ENCODE data around the gene ANKRD34B.

Gene ANKRD34B

GRCh38 chr5:80569086-80569960 lies 757 bp downstream of the ANKRD34B start:
- no peak for FAIRE-seq

GRCh38 chr5:80568251-80568650 lies 1.8 kb downstream of the ANKRD34B start:
- FAIRE-seq: no peak

DNA sequence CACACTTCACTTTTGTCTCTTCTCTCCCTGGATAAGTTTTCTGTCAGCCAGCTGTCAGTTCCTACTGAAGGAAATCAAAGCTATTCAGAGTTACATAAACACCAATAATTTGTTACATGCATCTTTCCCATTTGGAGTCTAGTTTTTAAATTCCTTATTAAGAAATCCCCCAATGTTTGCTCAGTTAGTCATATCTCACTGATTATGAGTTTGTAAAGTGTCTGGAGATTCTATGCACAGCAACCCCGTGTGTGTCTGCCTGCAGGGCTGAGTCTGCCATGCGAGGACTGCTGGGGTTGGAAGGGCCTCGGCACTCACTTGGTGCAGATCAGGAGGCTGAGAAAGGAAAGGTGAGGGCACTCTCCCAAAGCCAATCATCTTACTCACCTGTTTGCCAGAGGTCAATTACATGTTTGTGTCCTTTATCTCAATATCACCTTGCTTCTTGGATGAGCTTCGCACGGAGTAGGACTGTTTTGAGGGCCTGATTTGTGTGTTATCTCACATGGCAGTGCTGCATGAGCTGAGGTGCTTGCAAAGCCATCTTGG lies 3.3 kb downstream of the ANKRD34B start:
- no peak for FAIRE-seq

GRCh38 chr5:80565330-80565729 lies 4.8 kb downstream of the ANKRD34B start:
- FAIRE-seq: no peak

DNA sequence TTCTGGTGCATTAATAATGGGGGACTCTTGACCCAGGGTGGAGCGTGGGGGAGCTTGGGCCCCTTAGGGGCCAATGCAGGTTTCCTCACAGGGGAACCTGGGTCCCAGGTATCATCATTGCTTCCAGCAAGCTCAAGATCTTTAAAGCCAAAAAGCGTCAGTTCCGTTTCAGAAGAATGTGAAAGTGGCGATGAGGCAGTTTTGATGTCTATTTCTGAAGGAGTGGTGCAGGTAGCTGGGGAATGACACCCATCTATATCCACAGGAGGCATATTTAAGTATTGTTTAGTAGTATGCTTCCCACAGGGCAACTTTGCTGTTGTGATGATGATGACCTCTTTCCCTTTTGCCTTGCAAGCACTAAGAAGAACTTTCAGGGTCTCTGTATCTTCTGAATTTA lies 10.8 kb downstream of the ANKRD34B start:
- FAIRE-seq: no peak

DNA sequence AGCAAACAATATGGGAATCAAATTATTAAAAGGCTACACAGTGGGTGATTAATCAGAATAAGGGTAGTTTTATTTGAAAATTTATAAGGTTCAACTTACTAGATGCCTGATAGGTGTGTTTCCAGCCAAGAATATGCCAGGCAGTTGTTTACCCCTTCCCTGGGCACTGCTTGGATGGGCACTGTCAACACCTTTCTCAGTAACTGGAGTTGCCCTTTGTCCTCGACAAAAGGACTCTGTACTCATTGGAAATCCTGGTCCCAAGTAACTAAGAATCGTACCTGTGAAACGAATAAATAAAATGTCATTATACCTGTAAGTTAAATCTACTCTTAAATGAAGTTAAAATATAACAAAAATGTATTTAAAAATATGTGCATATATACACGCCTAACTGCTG lies 15.0 kb downstream of the ANKRD34B start:
- no peak for FAIRE-seq

DNA sequence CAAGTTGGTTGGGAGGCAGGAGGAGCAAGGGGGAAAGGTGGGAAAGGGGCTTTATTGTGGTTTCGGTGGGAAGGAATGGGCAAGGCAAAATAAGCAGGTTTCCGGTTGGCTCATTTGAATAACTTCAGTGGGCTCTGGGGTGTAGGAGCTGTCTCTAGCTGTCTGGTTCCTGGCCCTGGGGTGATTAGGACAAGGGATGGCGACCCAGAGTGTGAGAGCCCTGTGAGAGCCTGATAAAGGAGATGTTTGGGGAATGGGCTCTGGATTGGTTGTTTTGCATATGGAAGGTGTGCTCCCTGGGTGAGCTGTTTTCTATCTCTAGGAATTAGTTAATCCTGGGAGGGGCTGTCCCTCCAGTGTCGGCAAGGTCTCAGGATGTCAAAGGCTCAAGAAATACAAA lies 15.4 kb downstream of the ANKRD34B start:
- no peak for FAIRE-seq

DNA sequence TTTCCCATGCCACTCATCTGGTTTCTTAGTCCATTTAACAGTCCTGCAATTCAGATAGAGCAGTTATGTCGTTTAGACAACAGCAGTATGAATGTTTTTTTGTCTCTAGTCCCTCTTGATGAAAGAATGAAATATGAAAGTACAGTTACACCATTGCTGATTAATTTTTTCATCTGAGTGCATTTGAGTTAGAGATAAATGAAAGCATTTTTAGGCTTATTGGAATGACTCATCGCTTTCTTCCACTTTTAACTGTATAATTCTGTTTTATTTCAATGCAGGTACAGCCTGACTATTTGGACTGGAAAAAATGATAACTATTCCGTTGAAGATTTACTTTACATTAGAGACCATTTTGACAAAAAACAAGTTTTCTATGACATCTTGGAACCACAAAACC lies 28.7 kb downstream of the ANKRD34B start:
- FAIRE-seq: no peak

DNA sequence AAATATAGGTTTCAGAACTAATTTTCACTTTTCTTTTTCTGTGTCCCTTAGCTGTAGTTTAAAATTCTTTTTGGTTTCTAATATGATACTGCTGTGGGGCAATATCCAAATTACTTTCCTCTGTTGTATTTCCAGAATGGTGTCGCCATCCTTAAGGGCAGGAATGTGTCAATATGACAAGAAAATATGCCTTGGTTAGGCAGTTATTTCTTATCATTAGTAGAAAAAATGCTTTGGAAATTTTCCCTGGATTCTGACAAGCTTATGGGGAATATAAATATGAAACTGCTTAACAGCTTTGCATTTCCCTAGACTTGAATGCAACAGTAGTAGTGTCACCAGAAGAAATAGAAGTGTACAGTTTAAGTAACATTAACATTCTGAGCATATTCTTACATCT lies 29.4 kb downstream of the ANKRD34B start:
- no peak for FAIRE-seq

GRCh38 chr5:80516826-80517225 lies 53.3 kb downstream of the ANKRD34B start:
- no peak for FAIRE-seq

GRCh38 chr5:80509362-80509761 lies 60.7 kb downstream of the ANKRD34B start:
- no peak for FAIRE-seq

DNA sequence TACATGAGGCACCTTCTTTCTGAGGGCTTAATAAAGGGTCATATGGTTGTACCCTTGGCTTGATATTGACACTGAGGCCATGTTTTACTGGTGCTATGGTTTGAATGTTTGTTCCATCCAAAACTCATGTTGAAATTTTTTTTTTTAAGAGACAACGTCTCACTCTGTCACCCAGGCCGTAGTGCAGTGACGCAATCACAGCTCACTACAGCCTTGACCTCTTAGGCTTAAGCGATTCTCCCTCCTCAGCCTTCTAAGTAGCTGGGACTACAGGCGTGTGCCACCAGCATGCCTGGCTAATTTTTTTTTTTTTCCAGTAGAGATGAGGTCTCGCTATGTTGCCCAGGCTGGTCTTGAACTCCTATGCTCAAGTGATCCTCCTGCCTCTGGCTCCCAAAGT lies 61.2 kb downstream of the ANKRD34B start:
- no peak for FAIRE-seq

DNA sequence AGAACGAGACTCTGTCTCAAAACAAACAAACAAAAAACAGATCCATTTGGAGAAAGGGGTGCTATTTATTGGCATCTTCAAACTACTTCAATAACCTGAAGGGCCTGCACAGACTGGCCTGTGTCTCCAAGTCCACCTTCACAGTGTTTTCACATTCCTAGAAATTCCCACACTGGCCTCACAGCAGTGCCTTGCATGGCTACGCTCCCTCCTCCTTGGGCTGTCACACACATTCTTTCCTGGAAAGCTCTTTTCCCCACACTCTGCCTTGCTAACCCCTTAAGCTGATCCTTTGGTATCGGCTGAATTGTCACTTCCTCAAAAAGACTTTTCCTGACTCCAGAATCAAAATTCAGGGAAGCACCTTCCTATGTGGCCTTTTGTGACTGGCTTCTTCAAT lies 62.4 kb downstream of the ANKRD34B start:
- FAIRE-seq: no peak
